ENCODE results near the gene UBXN7. TPM values are rescaled to one million over a fixed set of nuclear protein-coding genes. Genes with fewer than 3 reads are reported as not detected.
"Not testable (repeated sequence)": the region's sequence is repeated elsewhere in the genome, so short reads cannot be mapped to it uniquely, and the experiment has no call there.

UBXN7 gene
- total and polyA plus RNA-seq, 2 donors = 8.2 to 38.1 TPM

- 88% methylated on average over 7 of the region's 7 CpGs for WGBS
- DNase-seq (ENCODE audit: extremely low spot score) = no peak
- H3K36me3 ChIP-seq (ENCODE audit: insufficient read depth) = peaks cover 6% of the 10 kb centered on the region
- H3K27ac ChIP-seq (ENCODE audit: low read depth) = no peak overlapping the region
- no peak overlapping the region for H3K4me3 ChIP-seq (ENCODE audit: low read depth, low read length)
- no peaks in the 10 kb centered on the region for H3K4me1 ChIP-seq (ENCODE audit: insufficient read depth)
Measured at GRCh38 chr3:196360586-196360985, 71.6 kb downstream of the UBXN7 start.

GRCh38 chr3:196358540-196358939 lies 73.7 kb downstream of the UBXN7 start:
- H3K27ac ChIP-seq (ENCODE audit: low read depth); H3K4me1 ChIP-seq (ENCODE audit: insufficient read depth); DNase-seq (ENCODE audit: extremely low spot score); H3K4me3 ChIP-seq (ENCODE audit: low read depth, low read length); H3K36me3 ChIP-seq (ENCODE audit: insufficient read depth): not testable (repeated sequence)
- 99% methylated on average over 4 of the region's 4 CpGs for WGBS

- no peak overlapping the region for H3K27ac ChIP-seq (ENCODE audit: low read depth)
- H3K36me3 ChIP-seq (ENCODE audit: insufficient read depth) = peaks cover 6% of the 10 kb centered on the region
- DNase-seq (ENCODE audit: extremely low spot score) = no peak
- no peak overlapping the region for H3K4me3 ChIP-seq (ENCODE audit: low read depth, low read length)
- H3K4me1 ChIP-seq (ENCODE audit: insufficient read depth) = no peaks in the 10 kb centered on the region
- WGBS = 90% methylated on average over 7 of the region's 7 CpGs
Measured at GRCh38 chr3:196357905-196358304, 74.3 kb downstream of the UBXN7 start.

- no peak overlapping the region for H3K27ac ChIP-seq (ENCODE audit: low read depth)
- no peak for DNase-seq (ENCODE audit: extremely low spot score)
- no peak overlapping the region for H3K4me3 ChIP-seq (ENCODE audit: low read depth, low read length)
- no peaks in the 10 kb centered on the region for H3K4me1 ChIP-seq (ENCODE audit: insufficient read depth)
- WGBS = 80% methylated on average over 4 of the region's 4 CpGs
- peaks cover 6% of the 10 kb centered on the region for H3K36me3 ChIP-seq (ENCODE audit: insufficient read depth)
Measured at GRCh38 chr3:196356556-196356955, 75.7 kb downstream of the UBXN7 start.

GRCh38 chr3:196355668-196356067 lies 76.6 kb downstream of the UBXN7 start:
- Histone ChIP-seq H3K4me1 (ENCODE audit: insufficient read depth) (no peaks in the 10 kb centered on the region), H3K4me3 (ENCODE audit: low read depth, low read length) (no peak overlapping the region), H3K36me3 (ENCODE audit: insufficient read depth) (peaks cover 6% of the 10 kb centered on the region), H3K27ac (ENCODE audit: low read depth) (no peak overlapping the region)
- DNase-seq (ENCODE audit: extremely low spot score) = no peak
- 94% methylated on average over 1 of the region's 1 CpG for WGBS

- H3K27ac ChIP-seq (ENCODE audit: low read depth) = no peak overlapping the region
- peaks cover 6% of the 10 kb centered on the region for H3K36me3 ChIP-seq (ENCODE audit: insufficient read depth)
- DNase-seq (ENCODE audit: extremely low spot score) = no peak
- 82% methylated on average over 6 of the region's 6 CpGs for WGBS
- no peaks in the 10 kb centered on the region for H3K4me1 ChIP-seq (ENCODE audit: insufficient read depth)
- H3K4me3 ChIP-seq (ENCODE audit: low read depth, low read length) = no peak overlapping the region
Measured at GRCh38 chr3:196354132-196354531, 78.1 kb downstream of the UBXN7 start.

- WGBS = 76% methylated on average over 6 of the region's 6 CpGs
Measured at GRCh38 chr3:196351541-196351940, 80.7 kb downstream of the UBXN7 start.

GRCh38 chr3:196350067-196350466 lies 82.2 kb downstream of the UBXN7 start:
- peaks cover 3% of the 10 kb centered on the region for H3K36me3 ChIP-seq (ENCODE audit: insufficient read depth)
- no peak for DNase-seq (ENCODE audit: extremely low spot score)
- no peak overlapping the region for H3K4me3 ChIP-seq (ENCODE audit: low read depth, low read length)
- no peaks in the 10 kb centered on the region for H3K4me1 ChIP-seq (ENCODE audit: insufficient read depth)
- no peak overlapping the region for H3K27ac ChIP-seq (ENCODE audit: low read depth)

More at GRCh38 chr3:196351541-196351940, 80.7 kb downstream of the UBXN7 start:
- Histone ChIP-seq H3K4me3 (ENCODE audit: low read depth, low read length) (no peak overlapping the region), H3K36me3 (ENCODE audit: insufficient read depth) (peaks cover 5% of the 10 kb centered on the region), H3K27ac (ENCODE audit: low read depth) (no peak overlapping the region), H3K4me1 (ENCODE audit: insufficient read depth) (no peaks in the 10 kb centered on the region)
- DNase-seq (ENCODE audit: extremely low spot score) = no peak

- H3K4me1 ChIP-seq (ENCODE audit: insufficient read depth) = no peaks in the 10 kb centered on the region
- H3K27ac ChIP-seq (ENCODE audit: low read depth) = no peak overlapping the region
- no peak for DNase-seq (ENCODE audit: extremely low spot score)
- H3K4me3 ChIP-seq (ENCODE audit: low read depth, low read length) = no peak overlapping the region
- peaks cover 3% of the 10 kb centered on the region for H3K36me3 ChIP-seq (ENCODE audit: insufficient read depth)
- WGBS = 90% methylated on average over 3 of the region's 3 CpGs
Measured at GRCh38 chr3:196348698-196349097, 83.5 kb downstream of the UBXN7 start.

GRCh38 chr3:196344663-196345062 lies 87.6 kb downstream of the UBXN7 start:
- 75% methylated on average over 4 of the region's 4 CpGs for WGBS
- no peaks in the 10 kb centered on the region for H3K4me1 ChIP-seq (ENCODE audit: insufficient read depth)
- no peak overlapping the region for H3K4me3 ChIP-seq (ENCODE audit: low read depth, low read length)
- no peak overlapping the region for H3K27ac ChIP-seq (ENCODE audit: low read depth)
- H3K36me3 ChIP-seq (ENCODE audit: insufficient read depth) = peaks cover 1% of the 10 kb centered on the region
- no peak for DNase-seq (ENCODE audit: extremely low spot score)

GRCh38 chr3:196343917-196344316 lies 88.3 kb downstream of the UBXN7 start:
- H3K36me3 ChIP-seq (ENCODE audit: insufficient read depth); H3K27ac ChIP-seq (ENCODE audit: low read depth); H3K4me1 ChIP-seq (ENCODE audit: insufficient read depth); H3K4me3 ChIP-seq (ENCODE audit: low read depth, low read length); DNase-seq (ENCODE audit: extremely low spot score): not testable (repeated sequence)
- WGBS = 96% methylated on average over 13 of the region's 14 CpGs

GRCh38 chr3:196341137-196341536 lies 91.1 kb downstream of the UBXN7 start:
- Histone ChIP-seq H3K4me3 (ENCODE audit: low read depth, low read length) (no peak overlapping the region), H3K27ac (ENCODE audit: low read depth) (no peak overlapping the region), H3K36me3 (ENCODE audit: insufficient read depth) (no peaks in the 10 kb centered on the region), H3K4me1 (ENCODE audit: insufficient read depth) (no peaks in the 10 kb centered on the region)
- WGBS = 80% methylated on average over 7 of the region's 7 CpGs
- DNase-seq (ENCODE audit: extremely low spot score) = no peak

- no peak overlapping the region for H3K4me3 ChIP-seq (ENCODE audit: low read depth, low read length)
- 69% methylated on average over 2 of the region's 2 CpGs for WGBS
- no peaks in the 10 kb centered on the region for H3K36me3 ChIP-seq (ENCODE audit: insufficient read depth)
- no peaks in the 10 kb centered on the region for H3K4me1 ChIP-seq (ENCODE audit: insufficient read depth)
- no peak for DNase-seq (ENCODE audit: extremely low spot score)
- H3K27ac ChIP-seq (ENCODE audit: low read depth) = no peak overlapping the region
Measured at GRCh38 chr3:196340466-196340865, 91.8 kb downstream of the UBXN7 start.

GRCh38 chr3:196339493-196340254 lies 92.6 kb downstream of the UBXN7 start:
- no peak overlapping the region for H3K27ac ChIP-seq (ENCODE audit: low read depth)
- WGBS = 90% methylated on average over 21 of the region's 21 CpGs

More at GRCh38 chr3:196339493-196340254, 92.6 kb downstream of the UBXN7 start:
- no peaks in the 10 kb centered on the region for H3K36me3 ChIP-seq (ENCODE audit: insufficient read depth)
- H3K4me1 ChIP-seq (ENCODE audit: insufficient read depth) = no peaks in the 10 kb centered on the region
- DNase-seq (ENCODE audit: extremely low spot score) = no peak
- H3K4me3 ChIP-seq (ENCODE audit: low read depth, low read length) = no peak overlapping the region

Measured in urinary bladder (tissue), 4 donors.